MM.1S (cell line): ENCODE results near the gene ECHDC3.

Experiments used
- EZH2phosphoT487 ChIP-seq: fragments of 300-600 bp; sonication (generic); IDR thresholded peaks from 2 replicates; pipeline ENCODE4 v1.6.1; 2018; ENCODE audit warnings: antibody characterized with exemption, low read length
- TF ChIP-seq, protein P1 (sequence below): fragments of 300-600 bp; sonication (generic); IDR thresholded peaks from 2 replicates; pipeline ENCODE4 v1.5.1; 2016; ENCODE audit warnings: antibody characterized with exemption, low read length, mixed read lengths

DNA sequence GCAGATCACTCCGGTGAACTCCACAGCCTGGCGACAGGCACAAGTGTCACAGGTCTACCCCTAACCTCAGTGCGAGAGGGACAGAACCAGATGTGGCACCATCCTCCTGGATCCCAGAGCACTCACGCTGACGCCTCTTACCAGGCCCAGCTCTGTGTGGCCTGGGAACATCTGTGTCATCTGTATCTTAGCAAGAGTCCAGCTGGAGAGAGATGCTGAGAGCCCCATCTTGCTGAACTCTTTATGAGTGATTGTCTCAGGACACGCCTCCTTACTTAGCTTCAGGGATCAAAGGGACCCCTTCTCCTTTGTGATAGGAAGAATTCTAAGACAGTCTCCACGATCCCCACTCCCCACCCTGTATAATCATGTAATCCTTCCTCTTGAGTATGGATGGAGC is 71.0 kb downstream of the ECHDC3 start:
- TF ChIP-seq, protein P1, sequence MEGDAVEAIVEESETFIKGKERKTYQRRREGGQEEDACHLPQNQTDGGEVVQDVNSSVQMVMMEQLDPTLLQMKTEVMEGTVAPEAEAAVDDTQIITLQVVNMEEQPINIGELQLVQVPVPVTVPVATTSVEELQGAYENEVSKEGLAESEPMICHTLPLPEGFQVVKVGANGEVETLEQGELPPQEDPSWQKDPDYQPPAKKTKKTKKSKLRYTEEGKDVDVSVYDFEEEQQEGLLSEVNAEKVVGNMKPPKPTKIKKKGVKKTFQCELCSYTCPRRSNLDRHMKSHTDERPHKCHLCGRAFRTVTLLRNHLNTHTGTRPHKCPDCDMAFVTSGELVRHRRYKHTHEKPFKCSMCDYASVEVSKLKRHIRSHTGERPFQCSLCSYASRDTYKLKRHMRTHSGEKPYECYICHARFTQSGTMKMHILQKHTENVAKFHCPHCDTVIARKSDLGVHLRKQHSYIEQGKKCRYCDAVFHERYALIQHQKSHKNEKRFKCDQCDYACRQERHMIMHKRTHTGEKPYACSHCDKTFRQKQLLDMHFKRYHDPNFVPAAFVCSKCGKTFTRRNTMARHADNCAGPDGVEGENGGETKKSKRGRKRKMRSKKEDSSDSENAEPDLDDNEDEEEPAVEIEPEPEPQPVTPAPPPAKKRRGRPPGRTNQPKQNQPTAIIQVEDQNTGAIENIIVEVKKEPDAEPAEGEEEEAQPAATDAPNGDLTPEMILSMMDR: no peak
- no peak for TF ChIP-seq EZH2phosphoT487
